HCT116 (cell line): ENCODE results near the gene CDC14B.

Source experiments
- CTCF ChIP-seq, 3 experiments: fragments of 200-600 bp in 1 of 3; sonication (generic) in 1 of 3; IDR thresholded peaks in 2 of 3; conservative IDR thresholded peaks in 1 of 3; 2 replicates each; pipeline ENCODE4 v1.5.1; 2012 to 2017; ENCODE audit warnings: low read depth in 2 of 3, low read length in 2 of 3, antibody characterized with exemption in 1 of 3, borderline replicate concordance in 1 of 3, control low read depth in 1 of 3, mild to moderate bottlenecking in 1 of 3, mixed read lengths in 1 of 3, mixed run types in 1 of 3, moderate library complexity in 1 of 3; ENCODE audit not compliant: insufficient read depth in 1 of 3
- ELF1 ChIP-seq: IDR thresholded peaks from 2 replicates; pipeline ENCODE4 v1.6.1; 2012; ENCODE audit warnings: low read depth, borderline replicate concordance
- POLR2A ChIP-seq: IDR thresholded peaks from 2 replicates; pipeline ENCODE4 v1.7.0; 2011; ENCODE audit warnings: borderline replicate concordance; ENCODE audit not compliant: insufficient read depth, insufficient read length; ENCODE audit errors: extremely low read depth

- TF ChIP-seq CTCF (IDR thresholded peaks at IDR 0.05 in 2 of 3, conservative IDR thresholded peaks at IDR 0.05 in 1 of 3; ENCODE audit: borderline replicate concordance in 1 of 3, insufficient read depth in 1 of 3, low read depth in 2 of 3, low read length in 2 of 3) (no peak), POLR2A (no peak), ELF1 (no peak)
Measured at GRCh38 chr9:96490534-96491078, 129.0 kb downstream of the CDC14B start.
